Gastrocnemius medialis (tissue), 4 donors: Measurements from ENCODE around the gene CNTRL.

Source experiments
- POLR2A ChIP-seq, 2 donors: fragments of 450-650 bp; IDR thresholded peaks; one replicate each; pipeline ENCODE4 v1.6.1; 2017; ENCODE audit warnings: antibody characterized with exemption in 2 of 2, mild to moderate bottlenecking in 2 of 2, moderate library complexity in 2 of 2
- TF ChIP-seq, protein P1 (sequence below), 5 experiments: fragments of 450-650 bp in 3 of 5; fragments of 200-600 bp in 2 of 5; sonication (generic) in 2 of 5; IDR thresholded peaks in 4 of 5; conservative IDR thresholded peaks in 1 of 5; 1 replicate in 4 of 5; 2 replicates in 1 of 5; pipeline ENCODE4 v1.5.1; 2016 to 2019; ENCODE audit warnings: antibody characterized with exemption in 5 of 5, mild to moderate bottlenecking in 3 of 5, moderate library complexity in 3 of 5

DNA sequence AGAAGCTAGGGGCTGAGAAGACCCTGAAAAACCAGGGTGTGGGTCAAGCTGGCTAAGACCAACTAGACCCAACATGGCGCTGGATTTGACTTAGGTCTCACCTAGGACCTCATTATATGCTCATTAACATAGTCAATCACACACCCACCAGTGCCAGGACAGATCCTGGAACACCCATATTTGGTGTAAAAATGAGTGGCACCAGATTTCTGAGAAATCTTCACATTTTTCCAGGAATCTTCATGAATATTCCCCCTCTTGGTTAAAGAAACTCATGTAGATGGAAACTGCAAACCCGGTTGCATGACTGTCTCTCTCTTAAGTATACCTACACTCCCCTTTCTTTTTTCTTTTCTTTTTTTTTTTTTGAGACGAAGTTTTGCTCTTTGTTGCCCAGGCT lies 144.8 kb downstream of the CNTRL start:
- TF ChIP-seq, protein P1, sequence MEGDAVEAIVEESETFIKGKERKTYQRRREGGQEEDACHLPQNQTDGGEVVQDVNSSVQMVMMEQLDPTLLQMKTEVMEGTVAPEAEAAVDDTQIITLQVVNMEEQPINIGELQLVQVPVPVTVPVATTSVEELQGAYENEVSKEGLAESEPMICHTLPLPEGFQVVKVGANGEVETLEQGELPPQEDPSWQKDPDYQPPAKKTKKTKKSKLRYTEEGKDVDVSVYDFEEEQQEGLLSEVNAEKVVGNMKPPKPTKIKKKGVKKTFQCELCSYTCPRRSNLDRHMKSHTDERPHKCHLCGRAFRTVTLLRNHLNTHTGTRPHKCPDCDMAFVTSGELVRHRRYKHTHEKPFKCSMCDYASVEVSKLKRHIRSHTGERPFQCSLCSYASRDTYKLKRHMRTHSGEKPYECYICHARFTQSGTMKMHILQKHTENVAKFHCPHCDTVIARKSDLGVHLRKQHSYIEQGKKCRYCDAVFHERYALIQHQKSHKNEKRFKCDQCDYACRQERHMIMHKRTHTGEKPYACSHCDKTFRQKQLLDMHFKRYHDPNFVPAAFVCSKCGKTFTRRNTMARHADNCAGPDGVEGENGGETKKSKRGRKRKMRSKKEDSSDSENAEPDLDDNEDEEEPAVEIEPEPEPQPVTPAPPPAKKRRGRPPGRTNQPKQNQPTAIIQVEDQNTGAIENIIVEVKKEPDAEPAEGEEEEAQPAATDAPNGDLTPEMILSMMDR (IDR thresholded peaks at IDR 0.05 in 4 of 5, conservative IDR thresholded peaks at IDR 0.05 in 1 of 5) = no peak
- TF ChIP-seq POLR2A (IDR thresholded peaks at IDR 0.05) = no peak
